ENCODE data around the gene LPP.

The LPP gene

DNA sequence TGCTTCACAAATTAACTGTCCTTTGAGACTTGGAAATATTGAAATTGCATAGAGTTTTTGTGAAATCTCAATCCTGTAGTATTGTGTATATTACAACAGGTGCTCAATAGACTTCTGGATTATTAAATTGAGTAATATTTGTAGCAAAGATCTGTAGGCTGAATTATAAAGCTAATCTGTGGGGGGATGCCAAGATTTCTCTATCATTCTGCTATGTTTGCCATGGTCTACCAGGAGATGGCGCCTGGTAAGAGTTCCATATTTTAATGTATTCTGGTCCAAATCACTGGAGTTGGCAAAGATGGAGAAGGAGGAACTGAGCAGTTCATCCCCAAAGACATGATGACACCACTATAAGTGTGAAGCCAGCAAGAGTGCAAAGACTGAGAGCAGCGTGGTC is 676.9 kb downstream of the LPP start:
- TF ChIP-seq, protein P1, sequence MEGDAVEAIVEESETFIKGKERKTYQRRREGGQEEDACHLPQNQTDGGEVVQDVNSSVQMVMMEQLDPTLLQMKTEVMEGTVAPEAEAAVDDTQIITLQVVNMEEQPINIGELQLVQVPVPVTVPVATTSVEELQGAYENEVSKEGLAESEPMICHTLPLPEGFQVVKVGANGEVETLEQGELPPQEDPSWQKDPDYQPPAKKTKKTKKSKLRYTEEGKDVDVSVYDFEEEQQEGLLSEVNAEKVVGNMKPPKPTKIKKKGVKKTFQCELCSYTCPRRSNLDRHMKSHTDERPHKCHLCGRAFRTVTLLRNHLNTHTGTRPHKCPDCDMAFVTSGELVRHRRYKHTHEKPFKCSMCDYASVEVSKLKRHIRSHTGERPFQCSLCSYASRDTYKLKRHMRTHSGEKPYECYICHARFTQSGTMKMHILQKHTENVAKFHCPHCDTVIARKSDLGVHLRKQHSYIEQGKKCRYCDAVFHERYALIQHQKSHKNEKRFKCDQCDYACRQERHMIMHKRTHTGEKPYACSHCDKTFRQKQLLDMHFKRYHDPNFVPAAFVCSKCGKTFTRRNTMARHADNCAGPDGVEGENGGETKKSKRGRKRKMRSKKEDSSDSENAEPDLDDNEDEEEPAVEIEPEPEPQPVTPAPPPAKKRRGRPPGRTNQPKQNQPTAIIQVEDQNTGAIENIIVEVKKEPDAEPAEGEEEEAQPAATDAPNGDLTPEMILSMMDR (IDR thresholded peaks at IDR 0.05; ENCODE audit: low read depth, low read length, missing control alignments), result peak; percentile 61
- in situ Hi-C loops (cut with HindIII; ENCODE audit: low pct_ligation_motif_present, low sequenced_read_pairs), result no loop called here

DNA sequence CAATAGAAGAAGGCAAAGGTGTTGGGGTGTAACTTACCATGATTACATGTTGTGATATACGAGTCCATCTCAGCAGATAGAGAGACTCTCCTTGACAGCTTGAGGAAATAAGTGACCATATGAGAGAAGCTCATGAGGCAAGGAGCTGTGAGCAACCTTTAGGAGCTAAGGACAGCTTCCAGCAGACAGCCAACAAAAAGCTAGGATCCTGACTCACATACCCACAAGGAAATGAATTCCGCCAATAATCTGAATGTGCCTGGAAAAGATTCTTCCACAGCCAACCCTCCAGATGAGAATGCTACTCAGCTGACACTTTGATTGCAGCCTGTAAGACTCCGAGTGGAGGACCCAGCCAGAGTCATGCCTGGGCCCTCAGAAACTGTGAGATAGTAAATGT is 678.2 kb downstream of the LPP start:
- TF ChIP-seq, protein P1 (IDR thresholded peaks at IDR 0.05; ENCODE audit: low read depth, low read length, missing control alignments), result no peak
- H3K36me3 ChIP-seq (replicated peaks), result no peaks in the 10 kb centered on the region
- no peaks in the 10 kb centered on the region for H3K27me3 ChIP-seq (replicated peaks)
- H3K27ac ChIP-seq, result no peak overlapping the region
- in situ Hi-C loops (cut with HindIII; ENCODE audit: low pct_ligation_motif_present, low sequenced_read_pairs), result no loop called here
- no peak overlapping the region for H3K4me3 ChIP-seq (ENCODE audit: low read depth, low read length)
- DNase-seq, result no peak

More for the DNA sequence above, 676.9 kb downstream of the LPP start:
- H3K27me3 ChIP-seq (replicated peaks), result no peaks in the 10 kb centered on the region
- no peak overlapping the region for H3K27ac ChIP-seq
- no peak for DNase-seq
- H3K36me3 ChIP-seq (replicated peaks), result no peaks in the 10 kb centered on the region
- H3K4me3 ChIP-seq (ENCODE audit: low read depth, low read length), result no peak overlapping the region

DNA sequence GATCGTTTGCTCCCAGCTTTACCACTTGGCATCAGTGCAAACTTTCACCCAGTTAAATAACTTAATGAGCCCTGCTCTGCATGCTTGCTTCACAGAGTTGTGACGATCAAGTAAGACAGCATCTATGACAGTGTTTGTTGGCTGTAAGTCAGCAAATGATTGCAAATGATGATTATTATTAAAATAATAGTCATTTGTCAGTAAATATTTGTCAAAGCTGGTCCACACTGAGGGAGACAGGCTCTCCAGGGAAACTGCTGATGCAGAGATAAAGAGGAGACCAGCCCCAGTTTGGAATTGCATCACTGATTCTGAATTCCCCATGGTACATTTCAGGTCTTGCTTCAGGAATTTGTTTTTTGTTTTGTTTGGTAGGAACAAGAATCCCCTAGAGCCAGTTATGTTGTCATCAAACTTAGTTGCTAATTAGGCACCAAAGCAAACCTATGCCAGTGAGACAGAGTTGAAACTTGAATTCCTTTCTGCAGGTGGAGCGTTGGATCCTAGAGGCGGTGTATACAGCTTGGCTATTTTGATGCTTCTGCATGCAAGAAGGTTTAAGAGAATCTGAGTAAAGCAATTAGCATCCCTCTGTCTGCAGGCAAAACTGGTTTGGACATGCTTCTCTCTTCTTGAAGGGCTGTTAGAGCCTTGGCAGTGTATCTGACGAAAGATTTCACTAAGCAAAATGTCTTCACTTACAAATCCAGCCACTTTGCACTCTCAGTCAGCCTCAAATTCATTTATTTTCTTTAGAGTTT is 679.2 kb downstream of the LPP start:
- TF ChIP-seq, protein P1 (IDR thresholded peaks at IDR 0.05; ENCODE audit: low read depth, low read length, missing control alignments), result no peak
- Histone ChIP-seq H3K36me3 (replicated peaks) (no peaks in the 10 kb centered on the region), H3K27me3 (replicated peaks) (no peaks in the 10 kb centered on the region), H3K4me3 (ENCODE audit: low read depth, low read length) (no peak overlapping the region), H3K27ac (no peak overlapping the region)
- no peak for DNase-seq
- in situ Hi-C loops (cut with HindIII; ENCODE audit: low pct_ligation_motif_present, low sequenced_read_pairs), result no loop called here

DNA sequence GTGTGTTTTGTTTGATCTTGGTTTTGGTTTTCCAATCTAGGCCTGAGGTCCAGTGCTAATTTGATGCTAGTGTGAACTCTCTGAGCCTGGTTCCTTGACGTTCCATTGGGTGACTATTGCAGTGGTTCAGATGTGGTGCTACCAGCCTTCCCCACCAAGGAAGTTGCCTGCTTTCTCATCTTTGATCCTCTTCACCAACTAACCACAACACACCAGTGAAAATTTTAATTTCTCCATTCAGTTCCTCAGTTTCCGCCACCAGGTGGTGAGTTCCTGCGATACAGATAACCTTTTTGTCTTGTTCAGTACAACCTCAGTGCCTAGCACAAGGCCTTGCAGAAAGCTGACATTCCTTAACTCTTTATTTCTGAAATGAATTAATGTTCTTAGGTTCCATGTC is 680.4 kb downstream of the LPP start:
- DNase-seq, result no peak
- TF ChIP-seq, protein P1 (IDR thresholded peaks at IDR 0.05; ENCODE audit: low read depth, low read length, missing control alignments), result no peak
- in situ Hi-C loops (cut with HindIII; ENCODE audit: low pct_ligation_motif_present, low sequenced_read_pairs), result no loop called here
- Histone ChIP-seq H3K36me3 (replicated peaks) (no peaks in the 10 kb centered on the region), H3K27ac (no peak overlapping the region), H3K27me3 (replicated peaks) (no peaks in the 10 kb centered on the region), H3K4me3 (ENCODE audit: low read depth, low read length) (no peak overlapping the region)

DNA sequence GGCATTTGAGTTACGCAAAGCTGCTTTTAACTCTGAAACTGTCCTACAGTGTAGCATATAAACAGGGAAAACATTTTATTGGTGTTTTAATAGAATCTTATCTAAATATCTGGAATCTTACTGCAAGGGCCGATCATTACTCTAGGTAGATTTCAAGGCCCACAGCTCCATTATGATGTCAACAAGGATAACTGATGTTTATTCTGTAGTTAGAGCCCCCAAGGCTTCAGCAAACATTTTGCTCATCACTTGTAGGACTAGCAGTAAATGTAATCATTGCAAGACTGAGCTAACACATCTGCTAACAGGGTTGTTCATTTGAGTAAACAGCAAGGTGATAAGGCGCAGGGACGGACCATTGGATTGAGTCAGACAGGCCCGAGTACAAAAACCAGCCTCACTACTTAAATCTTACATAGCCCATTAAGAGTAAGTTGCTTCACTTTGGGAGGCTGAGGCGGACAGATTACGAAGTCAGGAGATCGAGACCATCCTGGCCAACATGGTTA is 685.3 kb downstream of the LPP start:
- Histone ChIP-seq H3K27ac (no peak overlapping the region), H3K4me3 (ENCODE audit: low read depth, low read length) (no peak overlapping the region), H3K27me3 (replicated peaks) (no peaks in the 10 kb centered on the region), H3K36me3 (replicated peaks) (no peaks in the 10 kb centered on the region)
- no peak for DNase-seq
- TF ChIP-seq, protein P1 (IDR thresholded peaks at IDR 0.05; ENCODE audit: low read depth, low read length, missing control alignments), result no peak
- in situ Hi-C loops (cut with HindIII; ENCODE audit: low pct_ligation_motif_present, low sequenced_read_pairs), result no loop called here
